ENCODE data around the gene RPA3.

Gene RPA3

DNA sequence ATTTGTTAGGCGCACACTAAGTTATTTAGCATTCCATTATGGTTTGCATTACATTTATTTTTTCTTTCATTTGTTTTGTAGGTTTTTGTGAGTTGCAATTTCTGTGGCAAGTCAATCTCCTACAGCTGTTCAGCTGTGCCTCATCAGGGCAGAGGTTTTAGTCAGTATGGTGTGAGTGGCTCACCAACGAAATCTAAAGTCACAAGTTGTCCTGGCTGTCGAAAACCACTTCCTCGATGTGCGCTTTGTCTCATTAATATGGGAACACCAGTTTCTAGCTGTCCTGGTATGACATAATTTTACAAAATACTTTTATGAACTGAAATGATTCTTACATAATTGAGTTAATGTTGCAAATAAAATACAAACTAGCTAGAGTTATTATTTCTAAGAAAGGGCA lies 122.2 kb downstream of the RPA3 start:
- H3K36me3 ChIP-seq (ENCODE audit: control insufficient read depth in 2 of 2, insufficient read depth in 2 of 2, low read length in 2 of 2) = peaks cover 3 to 5% of the 10 kb centered on the region in 2 donors
- H3K4me1 ChIP-seq (ENCODE audit: control insufficient read depth, insufficient read depth, low read length) = no peaks in the 10 kb centered on the region
- H3K9ac ChIP-seq (ENCODE audit: low read length in 2 of 2) = no peak overlapping the region
- H3K27me3 ChIP-seq (ENCODE audit: control insufficient read depth in 1 of 2, insufficient read depth in 2 of 2, low read length in 2 of 2) = no peaks in the 10 kb centered on the region
- H3K9me3 ChIP-seq (ENCODE audit: control insufficient read depth in 2 of 2, low read length in 2 of 2) = no peaks in the 10 kb centered on the region
- H3K4me3 ChIP-seq (ENCODE audit: low read length in 2 of 2) = no peak overlapping the region
- H3K27ac ChIP-seq (ENCODE audit: low read length) = no peak overlapping the region

- Histone ChIP-seq H3K36me3 (ENCODE audit: control insufficient read depth in 2 of 2, insufficient read depth in 2 of 2, low read length in 2 of 2) (peaks cover 3 to 5% of the 10 kb centered on the region in 2 donors), H3K9ac (ENCODE audit: low read length in 2 of 2) (no peak overlapping the region), H3K27me3 (ENCODE audit: control insufficient read depth in 1 of 2, insufficient read depth in 2 of 2, low read length in 2 of 2) (no peaks in the 10 kb centered on the region), H3K9me3 (ENCODE audit: control insufficient read depth in 2 of 2, low read length in 2 of 2) (no peaks in the 10 kb centered on the region), H3K27ac (ENCODE audit: low read length) (no peak overlapping the region), H3K4me3 (ENCODE audit: low read length in 2 of 2) (no peak overlapping the region), H3K4me1 (ENCODE audit: control insufficient read depth, insufficient read depth, low read length) (no peaks in the 10 kb centered on the region)
Observed at GRCh38 chr7:7595451-7595850, 123.0 kb downstream of the RPA3 start.
